Heart left ventricle (tissue), 16 donors: Measurements from ENCODE around the gene TPPP2. TPM values are rescaled to one million over a fixed set of nuclear protein-coding genes. Genes with fewer than 3 reads are reported as not detected.
"Not testable (repeated sequence)": the region's sequence is repeated elsewhere in the genome, so short reads cannot be mapped to it uniquely, and the experiment has no call there.

ENCODE experiments used
- ATAC-seq, 4 donors: fragments of 200-7000 bp; cut with Tn5 transposase; one replicate each; pipeline ENCODE4 v1.9.1; 2020 to 2022; ENCODE audit warnings: moderate library complexity in 4 of 4, mild to moderate bottlenecking in 3 of 4, moderate number of reproducible peaks in 1 of 4
- DNase-seq, 5 donors: peaks; one replicate each; pipeline ENCODE4 v3.0.0-alpha.2; 2020
- H3K27ac ChIP-seq, 12 donors: fragments of 200-600 bp; sonication (generic) in 4 of 12; one replicate each; pipeline versions ENCODE4 v1.5.0 to v1.8.0; 2016 to 2022; ENCODE audit warnings: mild to moderate bottlenecking in 2 of 12
- H3K27me3 ChIP-seq, 9 donors: fragments of 200-600 bp; sonication (generic) in 2 of 9; one replicate each; pipeline versions ENCODE4 v1.5.1 to v1.8.0; 2016 to 2022; ENCODE audit warnings: mild to moderate bottlenecking in 3 of 9
- H3K36me3 ChIP-seq, 9 donors: fragments of 200-600 bp; sonication (generic) in 2 of 9; one replicate each; pipeline versions ENCODE4 v1.5.0 to v1.8.0; 2018 to 2022; ENCODE audit warnings: mild to moderate bottlenecking in 2 of 9
- H3K4me1 ChIP-seq, 12 donors: fragments of 200-600 bp; sonication (generic) in 4 of 12; one replicate each; pipeline versions ENCODE4 v1.5.0 to v1.8.0; 2016 to 2022; ENCODE audit warnings: mild to moderate bottlenecking in 3 of 12
- H3K4me3 ChIP-seq, 12 donors: fragments of 200-600 bp; sonication (generic) in 4 of 12; one replicate each; pipeline versions ENCODE4 v1.5.0 to v1.8.0; 2017 to 2022; ENCODE audit warnings: mild to moderate bottlenecking in 9 of 12, moderate library complexity in 4 of 12
- H3K9me3 ChIP-seq, 12 donors: fragments of 200-600 bp; sonication (generic) in 4 of 12; one replicate each; pipeline versions ENCODE4 v1.5.0 to v1.8.0; 2016 to 2022; ENCODE audit warnings: mild to moderate bottlenecking in 1 of 12
- POLR2A ChIP-seq, 2 donors: fragments of 450-650 bp; IDR thresholded peaks; one replicate each; pipeline ENCODE4 v1.6.1; 2017; ENCODE audit warnings: antibody characterized with exemption in 2 of 2, mild to moderate bottlenecking in 2 of 2, moderate library complexity in 2 of 2
- WGBS, 4 donors: extraction: QIAGEN DNeasy Blood & Tissue Kit in 2 of 4; methylation state at CpG; one replicate each; pipeline versions ENCODE4 v1.1.5 to v1.1.7; 2013 to 2018; 5-methylcytosine and 5-hydroxymethylcytosine counted together
- intact Hi-C, 10 donors: fragments of 100-400 bp; cut with DNase I; formaldehyde crosslinking; loops; one replicate each; pipeline versions ENCODE4 v1.11.1 to v1.14.2; 2022
- long read RNA-seq, 3 donors: library from polyadenylated mRNA; unstranded; transcript quantifications; one replicate each; pipeline ENCODE4 v2.0.0, GENCODE V29; 2020 to 2021
- polyA plus RNA-seq, 2 donors: library from polyadenylated mRNA; stranded (reverse); fragments of 200-250 nt; gene quantifications; one replicate each; pipeline ENCODE4 v1.2.3, GENCODE V29; 2013
- total RNA-seq, 9 donors: library from RNA; depleted of rRNA in 2 of 9; stranded (reverse); fragments of >200 nt in 2 of 9; fragmentation: NEBNext Ultra II Directional in 3 of 9; extraction: Animal tissue kit (Norgen Biotek cat#: 25700) in 3 of 9; gene quantifications; one replicate each; pipeline versions ENCODE4 v1.1.0 to v1.2.4, GENCODE V29; 2016 to 2023
- TF ChIP-seq, protein P1 (sequence below), 12 donors: fragments of 200-600 bp; sonication (generic) in 4 of 12; IDR thresholded peaks; one replicate each; pipeline versions ENCODE4 v1.5.0 to v1.8.0; 2018 to 2022; ENCODE audit warnings: antibody characterized with exemption in 12 of 12, mild to moderate bottlenecking in 5 of 12
- donor health status: ischemic (EF 13 %, LVEDD 7.1; RV severe dilation, severe dysfunction).
- donor health status: healthy with polysubstance abuse.
- donor health status: DM: no; HTN: yes; CAD: no.
- donor health status: DM: no; HTN: no; CAD: no.
- donor health status: ischemic (EF 25% LVEDD 6.9; RV normal size, moderate dysfunction).
- donor health status: ischemic (EF 25% LVEDD 5.7; RV mildly dilated, moderate dysfunction).
- donor health status: healthy.
- donor health status: DM: yes; HTN: yes; CAD: no.
- donor health status: ischemic (EF 35%, LVEDD 5.7; RV mildly dilated, moderate dysfunction).
- donor health status: nonischemic (EF 11% LVEDD 7.7; RV severe dilation, severe dysfunction).
- donor health status: DM: yes; HTN: yes; CAD: no.
- donor health status: PGD.
- donor health status: ischemic (EF 29% LVEDD 5.4; RV normal size, mild dysfunction).
- donor health status: nonischemic (EF 23%, LVEDD 6.1; RV moderate dilation, normal function).

The TPPP2 gene
- total RNA-seq (1 to 10 TPM in 3 of 9 donors, under 1 TPM in 4, not detected in 2; 0.54 to 2.8 (median 0.99) TPM), polyA plus RNA-seq (under 1 TPM; 0.65 to 0.96 TPM)
- long read RNA-seq, donor 1, partial matches to known transcripts: 0 of 2 reads
- long read RNA-seq, donor 1, other reads (novel, unspliced or antisense): 2 of 2 reads
- long read RNA-seq, donor 2, partial matches to known transcripts: 0 of 2 reads
- long read RNA-seq, donor 2, other reads (novel, unspliced or antisense): 0 of 2 reads
- long read RNA-seq, donor 3: 0 reads

DNA sequence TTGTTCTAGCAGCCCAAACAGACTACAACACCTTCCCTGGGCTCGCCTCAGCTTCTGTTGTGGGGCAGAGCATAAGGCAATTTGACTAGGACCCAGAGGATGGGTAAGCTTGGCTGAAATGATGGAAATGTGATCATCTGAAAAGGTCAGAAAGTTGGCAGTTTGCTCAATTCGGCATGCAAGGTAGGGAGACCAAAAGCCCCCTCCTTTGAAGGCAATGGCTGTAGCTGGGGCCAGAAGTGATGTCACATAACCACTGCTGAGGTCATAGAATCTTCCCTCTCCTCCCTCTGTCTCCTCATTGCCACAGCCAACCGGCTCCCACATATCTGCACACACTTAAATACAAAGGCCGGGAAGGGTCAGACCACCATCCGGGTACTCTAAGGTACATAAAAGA lies at the start of gene TPPP2:
Gene TPPP2 (plus strand): TSS at position 301 of the 400 bp plus-strand sequence. CDS start 365 bp downstream, outside the sequence.
- H3K27me3 ChIP-seq: peaks cover 0 to 7% (median 0%) of the 10 kb centered on the region in 9 donors
- no peak within 1 kb of the TSS for H3K27ac ChIP-seq
- ATAC-seq (no peak), DNase-seq (no peak)
- 90 to 95% (median 94%) methylated on average over 5 of the region's 5 CpGs for WGBS, 4 donors
- peaks cover 0 to 19% (median 13%) of the 10 kb centered on the region in 12 donors for H3K4me1 ChIP-seq
- TF ChIP-seq POLR2A (IDR thresholded peaks at IDR 0.05): no peak
- intact Hi-C loops: no loop called here
- H3K9me3 ChIP-seq: no peaks in the 10 kb centered on the region
- no peak within 1 kb of the TSS for H3K4me3 ChIP-seq
- H3K36me3 ChIP-seq: no peaks in the 10 kb centered on the region

DNA sequence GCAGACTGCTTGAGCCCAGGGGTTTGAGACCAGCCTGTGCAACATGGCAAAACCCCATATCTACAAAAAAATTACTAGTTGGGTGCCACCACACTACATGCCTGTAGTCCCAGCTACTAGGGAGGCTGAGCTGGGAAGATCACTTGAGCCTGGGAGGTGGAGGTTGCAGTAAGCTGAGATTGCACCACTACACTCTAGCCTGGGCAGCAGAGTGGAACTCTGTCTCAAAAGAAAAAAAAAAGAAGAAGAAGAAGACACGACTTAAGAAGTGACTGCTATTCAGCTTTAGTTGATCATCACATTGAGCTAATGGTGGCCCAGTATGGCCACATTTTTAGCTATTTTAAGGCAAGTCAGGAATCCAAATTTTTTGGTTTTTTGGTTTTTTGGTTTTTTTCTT lies 49.1 kb upstream of the TPPP2 start:
- no peaks in the 10 kb centered on the region for H3K36me3 ChIP-seq
- ATAC-seq: no peak

DNA sequence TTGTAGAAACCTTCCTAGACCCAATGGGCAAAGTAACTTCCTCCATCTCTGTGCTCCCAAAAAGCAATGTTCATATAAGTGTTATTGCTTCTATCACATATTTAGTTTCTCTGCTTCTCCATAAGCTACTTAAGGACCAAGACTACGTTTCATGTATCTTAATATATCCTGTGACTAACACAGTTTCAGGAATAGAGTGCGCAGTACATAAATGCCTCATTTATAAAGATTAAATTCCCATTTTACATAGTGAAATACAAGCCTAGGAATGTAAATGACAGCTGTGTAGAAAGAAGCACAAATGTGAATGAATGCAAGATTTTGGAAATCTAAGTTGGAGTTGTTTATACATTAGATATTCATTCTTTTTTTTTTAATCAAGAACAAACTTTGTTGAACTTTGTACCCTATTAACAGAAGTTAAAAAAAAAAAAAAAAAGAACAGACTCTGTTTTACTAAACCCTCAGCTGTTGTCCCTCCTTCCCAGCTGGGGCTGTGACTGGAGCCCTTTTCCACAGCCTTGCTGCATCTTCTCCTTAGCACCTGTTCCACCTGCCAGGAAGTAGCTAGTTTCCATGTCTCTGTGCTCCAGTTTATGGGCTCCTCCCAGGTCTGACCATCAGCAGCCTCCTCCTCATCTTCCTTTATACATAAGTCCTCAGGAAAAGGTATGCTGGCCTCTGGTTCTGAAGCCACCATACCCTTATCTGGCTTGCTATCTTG lies 47.2 kb upstream of the TPPP2 start:
- no peak overlapping the region for H3K4me3 ChIP-seq
- peaks cover 0 to 16% (median 0%) of the 10 kb centered on the region in 12 donors for H3K4me1 ChIP-seq
- H3K9me3 ChIP-seq: no peaks in the 10 kb centered on the region
- 74 to 77% (median 75%) methylated on average over 2 of the region's 2 CpGs for WGBS, 4 donors
- DNase-seq: no peak
- H3K27me3 ChIP-seq: no peaks in the 10 kb centered on the region
- ATAC-seq: no peak
- H3K36me3 ChIP-seq: no peaks in the 10 kb centered on the region
- intact Hi-C loops: no loop called here
- TF ChIP-seq POLR2A (IDR thresholded peaks at IDR 0.05): no peak
- no peak overlapping the region for H3K27ac ChIP-seq

More for the DNA sequence above, 49.1 kb upstream of the TPPP2 start:
- Histone ChIP-seq H3K27ac (no peak overlapping the region), H3K4me1 (peaks cover 0 to 2% (median 0%) of the 10 kb centered on the region in 12 donors), H3K27me3 (no peaks in the 10 kb centered on the region), H3K4me3 (no peak overlapping the region), H3K9me3 (no peaks in the 10 kb centered on the region)
- intact Hi-C loops: no loop called here
- DNase-seq: no peak
- 64 to 84% (median 80%) methylated on average over 1 of the region's 1 CpG for WGBS, 4 donors
- TF ChIP-seq, protein P1, sequence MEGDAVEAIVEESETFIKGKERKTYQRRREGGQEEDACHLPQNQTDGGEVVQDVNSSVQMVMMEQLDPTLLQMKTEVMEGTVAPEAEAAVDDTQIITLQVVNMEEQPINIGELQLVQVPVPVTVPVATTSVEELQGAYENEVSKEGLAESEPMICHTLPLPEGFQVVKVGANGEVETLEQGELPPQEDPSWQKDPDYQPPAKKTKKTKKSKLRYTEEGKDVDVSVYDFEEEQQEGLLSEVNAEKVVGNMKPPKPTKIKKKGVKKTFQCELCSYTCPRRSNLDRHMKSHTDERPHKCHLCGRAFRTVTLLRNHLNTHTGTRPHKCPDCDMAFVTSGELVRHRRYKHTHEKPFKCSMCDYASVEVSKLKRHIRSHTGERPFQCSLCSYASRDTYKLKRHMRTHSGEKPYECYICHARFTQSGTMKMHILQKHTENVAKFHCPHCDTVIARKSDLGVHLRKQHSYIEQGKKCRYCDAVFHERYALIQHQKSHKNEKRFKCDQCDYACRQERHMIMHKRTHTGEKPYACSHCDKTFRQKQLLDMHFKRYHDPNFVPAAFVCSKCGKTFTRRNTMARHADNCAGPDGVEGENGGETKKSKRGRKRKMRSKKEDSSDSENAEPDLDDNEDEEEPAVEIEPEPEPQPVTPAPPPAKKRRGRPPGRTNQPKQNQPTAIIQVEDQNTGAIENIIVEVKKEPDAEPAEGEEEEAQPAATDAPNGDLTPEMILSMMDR (IDR thresholded peaks at IDR 0.05): no peak
- TF ChIP-seq POLR2A (IDR thresholded peaks at IDR 0.05): no peak

DNA sequence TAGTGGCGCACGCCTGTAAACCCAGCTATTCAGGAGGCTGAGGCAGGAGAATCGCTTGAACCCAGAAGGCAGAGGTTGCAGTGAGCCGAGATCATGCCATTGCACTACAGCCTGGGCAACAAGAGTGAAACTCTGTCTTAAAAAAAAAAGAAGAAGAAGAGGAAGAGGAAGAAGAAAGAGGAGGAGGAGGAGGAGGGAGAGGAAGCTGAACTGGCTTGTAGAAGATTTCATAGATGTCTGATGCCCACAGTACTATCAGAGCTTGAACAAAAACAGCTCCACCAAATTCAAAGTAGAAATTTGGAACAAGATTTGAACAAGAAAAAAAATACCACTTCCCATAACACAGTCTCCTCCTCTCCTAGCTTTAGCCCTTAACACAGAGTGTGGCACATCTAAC lies 44.4 kb upstream of the TPPP2 start:
- DNase-seq, H3K9me3 ChIP-seq, H3K4me3 ChIP-seq, H3K27me3 ChIP-seq, intact Hi-C loops, H3K36me3 ChIP-seq, ATAC-seq: not testable (repeated sequence)
- peak overlapping the region in 1 of 12 donors; percentile 66 for H3K27ac ChIP-seq
- 92 to 96% (median 94%) methylated on average over 4 of the region's 4 CpGs for WGBS, 4 donors
- peaks cover 0 to 33% (median 11%) of the 10 kb centered on the region in 12 donors for H3K4me1 ChIP-seq

DNA sequence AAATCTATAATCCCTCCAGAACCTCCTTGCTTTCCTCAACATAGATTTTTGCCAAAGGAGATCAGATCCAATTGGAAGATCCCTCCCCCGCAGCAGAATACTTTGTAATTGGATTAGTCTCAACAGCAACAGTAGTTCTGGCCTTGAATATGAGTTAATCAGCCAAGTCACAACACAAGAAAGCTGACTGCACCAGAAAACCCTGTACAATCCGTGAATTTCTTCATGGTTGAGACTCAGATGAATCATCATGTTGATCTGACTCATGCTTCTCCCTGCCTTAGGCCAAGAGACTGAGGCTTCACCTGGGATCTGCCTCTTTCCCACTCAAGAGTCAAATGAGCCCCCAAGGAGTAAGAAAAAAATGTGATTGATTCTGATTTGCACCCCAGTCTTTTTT lies 43.2 kb upstream of the TPPP2 start:
- DNase-seq (peak in 2 of 5 donors; percentile 10 to 33), ATAC-seq (peak in 3 of 4 donors; percentile 33 to 52 (median 43))
- Histone ChIP-seq H3K36me3 (peaks cover 0 to 8% (median 0%) of the 10 kb centered on the region in 9 donors), H3K27me3 (no peaks in the 10 kb centered on the region), H3K4me3 (no peak overlapping the region), H3K9me3 (no peaks in the 10 kb centered on the region), H3K4me1 (peaks cover 3 to 45% (median 21%) of the 10 kb centered on the region in 12 donors), H3K27ac (peak overlapping the region in 4 of 12 donors; percentile 6 to 66 (median 26))
- TF ChIP-seq POLR2A (IDR thresholded peaks at IDR 0.05): no peak
- TF ChIP-seq, protein P1 (IDR thresholded peaks at IDR 0.05): no peak
- WGBS, 4 donors: 57 to 62% (median 60%) methylated on average over 2 of the region's 2 CpGs
- intact Hi-C loops: no loop called here
